Immature natural killer cell (primary cell): ENCODE measurements around the gene ADM5. TPM values are rescaled to one million over a fixed set of nuclear protein-coding genes. Genes with fewer than 3 reads are reported as not detected.

Source experiments
- DNase-seq, 3 donors: peaks; one replicate each; pipeline ENCODE4 v3.0.0; 2022; ENCODE audit warnings: mixed read lengths in 1 of 3
- H3K27ac Mint-ChIP-seq, 6 donors: one replicate each; pipeline ENCODE4 v1.8.0; 2020; ENCODE audit warnings: mixed read lengths in 6 of 6, mild to moderate bottlenecking in 5 of 6, inconsistent platforms in 4 of 6, moderate library complexity in 3 of 6
- H3K27me3 Mint-ChIP-seq, 3 donors: one replicate each; pipeline ENCODE4 v1.8.0; 2020 to 2021; ENCODE audit warnings: low read depth in 3 of 3, mild to moderate bottlenecking in 3 of 3, mixed read lengths in 3 of 3, moderate library complexity in 3 of 3, inconsistent platforms in 1 of 3
- H3K36me3 Mint-ChIP-seq, 3 donors: one replicate each; pipeline ENCODE4 v1.8.0; 2020; ENCODE audit warnings: mixed read lengths in 3 of 3, inconsistent platforms in 2 of 3, mild to moderate bottlenecking in 2 of 3
- H3K4me1 Mint-ChIP-seq, 2 donors: one replicate each; pipeline ENCODE4 v1.8.0; 2020; ENCODE audit warnings: inconsistent platforms in 2 of 2, mild to moderate bottlenecking in 2 of 2, mixed read lengths in 2 of 2, moderate library complexity in 1 of 2
- H3K4me3 Mint-ChIP-seq, 5 donors: one replicate each; pipeline ENCODE4 v1.8.0; 2020; ENCODE audit warnings: mild to moderate bottlenecking in 5 of 5, mixed read lengths in 5 of 5, inconsistent platforms in 3 of 5, moderate library complexity in 3 of 5
- H3K9me3 Mint-ChIP-seq, 6 donors: one replicate each; pipeline ENCODE4 v1.8.0; 2020; ENCODE audit warnings: mild to moderate bottlenecking in 6 of 6, mixed read lengths in 6 of 6, inconsistent platforms in 4 of 6, moderate library complexity in 3 of 6
- polyA plus RNA-seq, 3 donors: library from polyadenylated mRNA; unstranded; fragments of 300-500 nt; fragmentation: Illumina TruSeq; gene quantifications; one replicate each; pipeline ENCODE4 v1.2.3, GENCODE V29; 2021

Gene ADM5
- polyA plus RNA-seq, 3 donors from 2014 or later = 0.28 TPM; not detected in 2

DNA sequence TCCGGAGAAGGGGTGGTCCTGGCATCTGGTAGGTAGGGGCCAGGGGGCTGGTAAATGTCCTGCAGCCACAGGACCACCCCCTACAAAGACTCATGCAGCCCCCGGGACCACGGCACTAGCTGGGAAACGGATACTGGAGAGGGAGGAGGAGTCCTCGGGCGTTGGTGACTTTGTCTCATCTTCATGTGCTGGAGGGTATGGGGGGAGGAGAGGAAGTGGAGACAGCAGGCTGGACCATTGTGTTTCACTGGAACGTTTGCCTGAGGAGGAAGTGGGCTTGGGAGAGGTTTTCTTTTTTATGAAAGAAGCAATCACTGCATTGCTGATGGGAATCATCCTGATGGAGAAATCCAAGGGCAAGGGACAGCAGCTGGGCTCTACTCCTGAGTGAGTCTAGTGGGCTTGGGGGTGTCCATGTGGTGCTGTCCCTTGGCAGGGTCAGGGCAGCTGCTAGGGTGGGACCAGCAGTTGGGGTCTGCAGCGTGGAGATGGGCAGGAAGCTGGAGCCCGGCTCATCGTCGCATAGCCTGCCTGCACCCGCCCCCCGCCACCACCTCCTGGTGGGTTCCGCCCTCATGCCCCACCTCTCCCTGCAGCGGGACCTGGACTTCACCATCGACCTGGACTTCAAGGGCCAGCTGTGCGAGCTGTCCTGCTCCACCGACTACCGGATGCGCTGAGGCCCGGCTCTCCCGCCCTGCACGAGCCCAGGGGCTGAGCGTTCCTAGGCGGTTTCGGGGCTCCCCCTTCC, 1.7 kb upstream of the ADM5 start:
- Mint-ChIP-seq H3K4me3 (no peak overlapping the region), H3K36me3 (peaks cover 0 to 10% (median 7%) of the 10 kb centered on the region in 3 donors), H3K9me3 (no peaks in the 10 kb centered on the region), H3K4me1 (peaks cover 17 to 22% of the 10 kb centered on the region in 2 donors), H3K27ac (peak overlapping the region in 2 of 6 donors; percentile 40), H3K27me3 (peaks cover 9 to 13% (median 12%) of the 10 kb centered on the region in 3 donors)
- no peak for DNase-seq

GRCh38 chr19:49688531-49689132, 762 bp upstream of the ADM5 start:
- Mint-ChIP-seq H3K4me3 (no peak overlapping the region), H3K27me3 (peaks cover 9 to 15% (median 12%) of the 10 kb centered on the region in 3 donors), H3K9me3 (no peaks in the 10 kb centered on the region), H3K36me3 (peaks cover 0 to 10% (median 7%) of the 10 kb centered on the region in 3 donors), H3K4me1 (peaks cover 17 to 22% of the 10 kb centered on the region in 2 donors), H3K27ac (no peak overlapping the region)
- no peak for DNase-seq

DNA sequence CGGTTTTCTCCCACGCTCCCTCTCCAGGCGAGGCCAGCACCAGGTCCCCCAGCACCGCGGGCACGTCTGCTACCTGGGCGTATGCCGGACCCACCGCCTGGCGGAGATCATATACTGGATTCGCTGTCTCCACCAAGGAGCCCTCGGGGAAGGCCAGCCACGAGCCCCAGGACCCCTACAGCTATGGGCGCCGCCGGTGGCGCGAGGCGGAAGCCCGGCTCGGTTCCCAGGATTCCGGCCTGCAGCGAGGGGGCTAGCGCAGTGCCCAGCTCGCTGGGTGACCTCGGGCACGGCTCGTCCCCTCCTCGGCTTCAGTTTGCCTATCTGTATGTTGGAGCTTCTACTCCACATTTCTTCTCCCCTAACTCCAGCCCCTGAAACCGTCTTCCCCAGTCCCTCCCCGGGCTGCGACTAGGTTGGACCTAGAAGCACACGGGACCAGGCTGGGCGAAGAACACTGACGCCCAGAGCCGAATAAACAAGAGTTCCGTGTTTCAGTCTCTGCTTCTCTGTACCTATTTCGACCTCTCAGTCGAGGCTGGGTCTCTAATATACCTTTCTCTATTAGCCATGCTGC, 773 bp downstream of the ADM5 start:
- no peak for DNase-seq
- Mint-ChIP-seq H3K27ac (peak overlapping the region in 2 of 6 donors; percentile 71 to 82), H3K9me3 (no peaks in the 10 kb centered on the region), H3K27me3 (peaks cover 9 to 17% (median 12%) of the 10 kb centered on the region in 3 donors), H3K4me1 (peaks cover 17 to 22% of the 10 kb centered on the region in 2 donors), H3K4me3 (peak overlapping the region; percentile 80 to 88 (median 87)), H3K36me3 (peaks cover 0 to 10% (median 7%) of the 10 kb centered on the region in 3 donors)

DNA sequence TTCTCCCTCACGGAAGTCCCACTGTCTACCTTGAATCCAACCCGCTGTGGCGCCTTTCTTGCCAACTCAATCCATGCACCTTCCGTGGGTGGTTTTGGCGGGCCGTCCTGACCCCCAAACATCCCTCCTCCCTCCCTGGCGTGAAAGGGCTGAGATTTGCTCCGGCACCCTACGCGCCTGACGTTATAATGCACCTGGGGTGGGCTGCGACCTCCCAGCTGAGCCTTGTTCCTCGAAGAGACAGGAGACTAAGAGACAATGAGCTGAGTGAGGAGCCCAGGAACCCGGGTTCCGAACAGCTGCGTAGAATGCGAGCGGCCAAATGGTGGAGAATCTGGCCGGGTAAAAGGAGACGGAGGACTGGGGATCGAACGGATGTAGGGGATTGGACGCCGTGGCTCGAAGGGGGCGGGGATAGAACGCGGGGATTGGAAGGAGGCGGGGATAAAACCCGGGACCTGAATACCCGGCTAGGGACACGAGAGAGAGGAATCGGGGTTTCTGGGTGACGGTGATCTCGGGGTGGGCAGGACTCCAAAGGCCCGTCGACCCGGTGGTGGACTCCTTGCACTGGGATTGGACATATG, 1.4 kb downstream of the ADM5 start, which contains the start of gene CPT1C:
CPT1C (plus strand) TSS at position 461 of the 587 bp plus-strand sequence. CDS start 1,137 bp downstream, outside the sequence.
- H3K36me3 Mint-ChIP-seq = peaks cover 0 to 7% (median 5%) of the 10 kb centered on the region in 3 donors
- peak within 1 kb of the TSS; percentile 80 to 88 (median 87) for H3K4me3 Mint-ChIP-seq
- H3K9me3 Mint-ChIP-seq = no peaks in the 10 kb centered on the region
- H3K27me3 Mint-ChIP-seq = peaks cover 9 to 17% (median 12%) of the 10 kb centered on the region in 3 donors
- peaks cover 17 to 22% of the 10 kb centered on the region in 2 donors for H3K4me1 Mint-ChIP-seq
- peak within 1 kb of the TSS in 3 of 6 donors; percentile 42 to 82 (median 71) for H3K27ac Mint-ChIP-seq
- DNase-seq = peak; percentile 26 to 38 (median 37)

DNA sequence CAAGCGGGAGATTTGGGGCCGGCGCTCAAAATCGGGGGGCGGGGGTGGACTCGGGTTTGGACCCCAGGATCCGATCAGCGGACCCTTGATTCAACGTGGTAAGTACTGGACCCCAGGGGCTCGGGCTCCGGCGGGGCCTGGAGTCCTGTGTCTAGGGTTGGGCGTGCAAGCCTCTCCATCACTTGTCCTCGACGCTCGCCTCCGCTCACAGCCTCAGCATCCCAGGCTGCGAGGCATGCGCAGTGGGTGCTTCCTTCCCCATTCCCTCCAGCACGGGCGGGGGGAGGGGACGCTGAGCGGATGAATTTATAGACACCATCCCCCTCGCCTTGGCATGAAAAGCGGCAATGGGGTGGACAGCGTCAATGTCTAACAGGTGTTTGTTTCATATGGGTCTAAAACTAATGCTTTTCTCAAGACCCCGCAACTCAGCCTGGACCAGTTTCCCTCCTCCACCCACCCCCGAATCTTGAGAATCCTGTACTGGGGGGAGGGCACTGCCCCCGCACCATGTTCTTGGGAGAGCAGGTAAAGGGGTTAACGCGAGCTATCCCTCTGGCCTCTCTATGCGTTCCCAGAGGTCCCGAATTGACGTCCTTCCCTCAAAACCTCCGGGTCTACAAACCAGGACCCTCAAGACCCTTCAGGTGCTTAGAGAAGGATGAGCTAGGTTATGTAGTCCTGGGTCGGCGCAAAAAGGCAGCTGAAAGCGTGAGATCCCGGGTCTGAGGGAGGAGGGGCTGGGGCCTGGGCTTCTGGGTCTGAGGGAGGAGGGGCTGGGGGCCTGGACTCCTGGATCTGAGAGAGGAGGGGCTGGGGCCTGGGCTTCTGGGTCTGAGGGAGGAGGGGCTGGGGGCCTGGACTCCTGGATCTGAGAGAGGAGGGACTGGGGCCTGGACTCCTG, 2.1 kb downstream of the ADM5 start:
- H3K27ac Mint-ChIP-seq = no peak overlapping the region
- no peaks in the 10 kb centered on the region for H3K9me3 Mint-ChIP-seq
- no peak for DNase-seq
- H3K27me3 Mint-ChIP-seq = peaks cover 9 to 17% (median 12%) of the 10 kb centered on the region in 3 donors
- peak overlapping the region; percentile 80 to 88 (median 87) for H3K4me3 Mint-ChIP-seq
- H3K36me3 Mint-ChIP-seq = peaks cover 0 to 7% (median 3%) of the 10 kb centered on the region in 3 donors
- peaks cover 17 to 22% of the 10 kb centered on the region in 2 donors for H3K4me1 Mint-ChIP-seq

DNA sequence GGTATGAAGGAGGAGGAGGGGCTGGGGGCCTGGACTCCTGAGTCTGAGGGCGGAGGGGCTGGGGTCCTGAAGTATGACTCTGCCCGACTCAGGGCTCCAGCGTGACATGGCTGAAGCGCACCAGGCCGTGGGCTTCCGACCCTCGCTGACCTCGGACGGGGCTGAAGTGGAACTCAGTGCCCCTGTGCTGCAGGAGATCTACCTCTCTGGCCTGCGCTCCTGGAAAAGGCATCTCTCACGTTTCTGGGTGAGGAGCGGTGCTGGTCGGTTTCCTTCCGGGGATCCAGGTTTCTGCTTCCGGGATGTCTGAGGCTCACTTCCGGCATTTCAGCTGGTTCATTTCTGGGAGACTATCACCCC, 2.7 kb downstream of the ADM5 start:
- DNase-seq = no peak
- H3K27ac Mint-ChIP-seq = no peak overlapping the region
- peaks cover 17 to 22% of the 10 kb centered on the region in 2 donors for H3K4me1 Mint-ChIP-seq
- no peaks in the 10 kb centered on the region for H3K9me3 Mint-ChIP-seq
- peaks cover 9 to 17% (median 12%) of the 10 kb centered on the region in 3 donors for H3K27me3 Mint-ChIP-seq
- peak overlapping the region in 3 of 5 donors; percentile 14 to 27 (median 21) for H3K4me3 Mint-ChIP-seq
- peaks cover 0 to 7% (median 3%) of the 10 kb centered on the region in 3 donors for H3K36me3 Mint-ChIP-seq

DNA sequence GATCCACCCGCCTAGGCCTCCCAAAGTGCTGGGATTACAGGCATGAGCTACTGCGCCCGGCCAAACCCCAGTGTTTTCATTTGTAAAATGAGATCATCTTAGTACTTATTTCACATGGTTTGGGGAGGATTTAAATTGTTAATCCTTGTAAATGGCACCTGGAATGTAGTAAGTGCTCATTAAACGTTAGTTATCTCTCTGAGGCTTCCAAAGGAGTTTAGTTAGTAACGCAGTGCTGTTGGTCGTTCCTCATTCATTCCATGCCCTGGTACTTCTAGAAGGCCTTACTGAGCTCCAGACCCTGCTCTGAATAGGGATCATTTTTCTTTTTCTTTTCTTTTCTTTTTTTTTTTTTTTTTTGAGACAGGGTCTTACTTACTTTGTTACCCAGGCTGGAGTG, 6.7 kb downstream of the ADM5 start:
- Mint-ChIP-seq H3K9me3 (no peaks in the 10 kb centered on the region), H3K27ac (no peak overlapping the region), H3K4me1 (peaks cover 5 to 6% of the 10 kb centered on the region in 2 donors), H3K27me3 (peaks cover 2 to 9% (median 6%) of the 10 kb centered on the region in 3 donors), H3K4me3 (no peak overlapping the region), H3K36me3 (no peaks in the 10 kb centered on the region)
- no peak for DNase-seq

- Mint-ChIP-seq H3K4me1 (no peaks in the 10 kb centered on the region), H3K27me3 (peaks cover 4 to 9% (median 6%) of the 10 kb centered on the region in 3 donors), H3K27ac (no peak overlapping the region), H3K9me3 (no peaks in the 10 kb centered on the region), H3K36me3 (no peaks in the 10 kb centered on the region), H3K4me3 (no peak overlapping the region)
- DNase-seq = no peak
These were observed 7.5 kb downstream of the ADM5 start for GRCh38 chr19:49696865-49697264.

- no peak overlapping the region for H3K4me3 Mint-ChIP-seq
- no peaks in the 10 kb centered on the region for H3K4me1 Mint-ChIP-seq
- H3K27ac Mint-ChIP-seq = no peak overlapping the region
These were observed 10.0 kb downstream of the ADM5 start for GRCh38 chr19:49699364-49699763.

GRCh38 chr19:49700563-49700962, 11.2 kb downstream of the ADM5 start:
- Mint-ChIP-seq H3K4me3 (no peak overlapping the region), H3K27me3 (peaks cover 0 to 3% (median 2%) of the 10 kb centered on the region in 3 donors), H3K4me1 (no peaks in the 10 kb centered on the region), H3K27ac (no peak overlapping the region), H3K9me3 (no peaks in the 10 kb centered on the region), H3K36me3 (no peaks in the 10 kb centered on the region)
- DNase-seq = no peak

More at GRCh38 chr19:49699364-49699763, 10.0 kb downstream of the ADM5 start:
- Mint-ChIP-seq H3K27me3 (peaks cover 3 to 4% (median 3%) of the 10 kb centered on the region in 3 donors), H3K9me3 (no peaks in the 10 kb centered on the region), H3K36me3 (no peaks in the 10 kb centered on the region)
- DNase-seq = no peak

DNA sequence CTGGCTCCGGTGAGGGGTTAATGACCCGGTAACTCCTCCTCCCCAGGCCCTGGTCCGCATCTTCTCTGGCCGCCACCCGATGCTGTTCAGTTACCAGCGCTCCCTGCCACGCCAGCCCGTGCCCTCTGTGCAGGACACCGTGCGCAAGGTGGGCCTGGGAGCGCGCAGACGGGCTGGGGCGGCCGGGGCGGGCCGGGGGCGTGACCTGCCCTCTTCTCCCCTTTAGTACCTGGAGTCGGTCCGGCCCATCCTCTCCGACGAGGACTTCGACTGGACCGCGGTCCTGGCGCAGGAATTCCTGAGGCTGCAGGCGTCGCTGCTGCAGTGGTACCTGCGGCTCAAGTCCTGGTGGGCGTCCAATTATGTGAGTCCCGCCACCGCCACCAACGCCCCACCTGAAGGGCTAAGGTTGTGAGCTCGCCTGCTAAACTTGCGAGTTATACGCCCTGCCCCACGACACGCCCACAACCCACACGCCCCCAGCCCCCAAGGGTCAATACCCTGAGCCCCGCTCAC, 11.9 kb downstream of the ADM5 start:
- no peak for DNase-seq
- Mint-ChIP-seq H3K9me3 (no peaks in the 10 kb centered on the region), H3K36me3 (no peaks in the 10 kb centered on the region), H3K4me1 (no peaks in the 10 kb centered on the region), H3K4me3 (no peak overlapping the region), H3K27me3 (peaks cover 0 to 3% (median 2%) of the 10 kb centered on the region in 3 donors), H3K27ac (no peak overlapping the region)

DNA sequence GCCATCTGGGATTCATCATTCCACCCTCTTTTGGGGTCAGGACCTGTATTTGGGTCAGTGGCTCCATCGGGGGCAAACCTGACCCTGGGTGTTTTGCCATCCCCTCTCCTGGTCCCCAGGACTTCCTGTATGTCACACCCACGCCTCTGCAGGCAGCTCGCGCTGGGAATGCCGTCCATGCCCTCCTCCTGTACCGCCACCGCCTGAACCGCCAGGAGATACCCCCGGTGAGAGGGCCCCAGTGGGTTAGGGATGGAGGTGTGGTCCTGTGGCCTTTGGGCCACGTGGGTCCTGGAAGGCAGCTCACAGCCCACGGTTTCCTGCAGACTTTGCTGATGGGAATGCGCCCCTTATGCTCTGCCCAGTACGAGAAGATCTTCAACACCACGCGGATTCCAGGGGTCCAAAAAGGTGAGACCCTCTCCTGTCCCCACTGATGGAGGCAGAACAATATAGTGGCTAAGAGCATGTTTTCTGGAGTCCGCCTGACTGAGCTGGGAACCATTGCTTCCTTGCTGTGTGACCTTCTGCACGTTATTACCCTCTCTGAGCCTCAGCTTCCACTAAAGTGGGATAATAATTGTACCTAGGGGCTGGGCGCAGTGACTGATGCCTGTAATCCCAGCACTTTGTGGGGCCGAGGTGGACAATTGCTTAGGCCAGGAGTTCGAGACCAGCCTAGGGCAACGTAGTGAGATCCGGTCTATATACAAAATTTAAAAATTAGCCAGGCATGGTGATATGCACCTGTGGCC, 15.7 kb downstream of the ADM5 start:
- Mint-ChIP-seq H3K27me3 (peaks cover 0 to 7% (median 2%) of the 10 kb centered on the region in 3 donors), H3K4me1 (no peaks in the 10 kb centered on the region), H3K27ac (no peak overlapping the region), H3K9me3 (no peaks in the 10 kb centered on the region), H3K36me3 (no peaks in the 10 kb centered on the region), H3K4me3 (no peak overlapping the region)
- no peak for DNase-seq
